Heart left ventricle (tissue), 13 donors: ENCODE data around the gene PTGDS.

Experiments
- POLR2A ChIP-seq, 2 donors: fragments of 450-650 bp; IDR thresholded peaks; one replicate each; pipeline ENCODE4 v1.6.1; 2017; ENCODE audit warnings: antibody characterized with exemption in 2 of 2, mild to moderate bottlenecking in 2 of 2, moderate library complexity in 2 of 2
- TF ChIP-seq, protein P1 (sequence below), 12 donors: fragments of 200-600 bp; sonication (generic) in 4 of 12; IDR thresholded peaks; one replicate each; pipeline versions ENCODE4 v1.5.0 to v1.8.0; 2018 to 2022; ENCODE audit warnings: antibody characterized with exemption in 12 of 12, mild to moderate bottlenecking in 5 of 12
- donor health status: ischemic (EF 13 %, LVEDD 7.1; RV severe dilation, severe dysfunction).
- donor health status: DM: no; HTN: yes; CAD: no.
- donor health status: DM: no; HTN: no; CAD: no.
- donor health status: ischemic (EF 25% LVEDD 6.9; RV normal size, moderate dysfunction).
- donor health status: ischemic (EF 25% LVEDD 5.7; RV mildly dilated, moderate dysfunction).
- donor health status: ischemic (EF 35%, LVEDD 5.7; RV mildly dilated, moderate dysfunction).
- donor health status: nonischemic (EF 11% LVEDD 7.7; RV severe dilation, severe dysfunction).
- donor health status: DM: yes; HTN: yes; CAD: no.
- donor health status: PGD.
- donor health status: ischemic (EF 29% LVEDD 5.4; RV normal size, mild dysfunction).
- donor health status: nonischemic (EF 23%, LVEDD 6.1; RV moderate dilation, normal function).

DNA sequence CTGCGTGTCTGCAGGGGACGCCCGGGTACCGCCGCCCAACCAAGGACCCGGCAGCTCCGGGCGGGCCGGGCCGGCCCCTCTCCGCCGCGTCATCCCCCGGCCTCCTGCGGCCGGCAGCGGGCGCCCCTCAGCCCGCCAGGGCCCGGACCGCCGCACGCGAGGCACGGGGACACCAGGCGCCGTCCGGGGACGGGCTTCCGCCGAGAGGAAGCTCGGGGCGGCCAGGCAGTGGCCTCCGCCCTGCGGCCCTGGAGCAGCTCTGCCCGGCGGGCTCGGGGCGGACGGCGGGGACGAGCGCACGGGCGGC lies 33.1 kb upstream of the PTGDS start:
- no peak for TF ChIP-seq POLR2A (IDR thresholded peaks at IDR 0.05)
- TF ChIP-seq, protein P1, sequence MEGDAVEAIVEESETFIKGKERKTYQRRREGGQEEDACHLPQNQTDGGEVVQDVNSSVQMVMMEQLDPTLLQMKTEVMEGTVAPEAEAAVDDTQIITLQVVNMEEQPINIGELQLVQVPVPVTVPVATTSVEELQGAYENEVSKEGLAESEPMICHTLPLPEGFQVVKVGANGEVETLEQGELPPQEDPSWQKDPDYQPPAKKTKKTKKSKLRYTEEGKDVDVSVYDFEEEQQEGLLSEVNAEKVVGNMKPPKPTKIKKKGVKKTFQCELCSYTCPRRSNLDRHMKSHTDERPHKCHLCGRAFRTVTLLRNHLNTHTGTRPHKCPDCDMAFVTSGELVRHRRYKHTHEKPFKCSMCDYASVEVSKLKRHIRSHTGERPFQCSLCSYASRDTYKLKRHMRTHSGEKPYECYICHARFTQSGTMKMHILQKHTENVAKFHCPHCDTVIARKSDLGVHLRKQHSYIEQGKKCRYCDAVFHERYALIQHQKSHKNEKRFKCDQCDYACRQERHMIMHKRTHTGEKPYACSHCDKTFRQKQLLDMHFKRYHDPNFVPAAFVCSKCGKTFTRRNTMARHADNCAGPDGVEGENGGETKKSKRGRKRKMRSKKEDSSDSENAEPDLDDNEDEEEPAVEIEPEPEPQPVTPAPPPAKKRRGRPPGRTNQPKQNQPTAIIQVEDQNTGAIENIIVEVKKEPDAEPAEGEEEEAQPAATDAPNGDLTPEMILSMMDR (IDR thresholded peaks at IDR 0.05) = peak in 1 of 12 donors; percentile 46
